WTC11 (cell line): ENCODE results near the gene MBOAT1. TPM values are rescaled to one million over a fixed set of nuclear protein-coding genes. Genes with fewer than 3 reads are reported as not detected.
"Not testable (repeated sequence)": the region's sequence is repeated elsewhere in the genome, so short reads cannot be mapped to it uniquely, and the experiment has no call there.

Experiments
- ATAC-seq: fragments of 200-7000 bp; cut with Tn5 transposase; 2 replicates; pipeline ENCODE4 v1.10.0; 2021; ENCODE audit warnings: mild to moderate bottlenecking, moderate library complexity
- CTCF ChIA-PET: fragments of 300-600 bp; sonication (Branson Sonifier 250); formaldehyde crosslinking; loops from one replicate; lab custom pipeline; 2021; ENCODE audit warnings: antibody characterized with exemption; lab: Charles Lee
- POLR2A ChIA-PET: fragments of 350-600 bp; sonication (Branson Sonifier 250); formaldehyde crosslinking; loops from one replicate; lab custom pipeline; 2021; ENCODE audit warnings: antibody characterized with exemption; lab: Charles Lee
- DNase-seq: peaks from one replicate; pipeline ENCODE4 v3.0.0; 2021; ENCODE audit warnings: low spot score
- H3K27ac Mint-ChIP-seq: 2 replicates; pipeline ENCODE4 v1.8.0; 2021; ENCODE audit warnings: mixed read lengths
- H3K27me3 Mint-ChIP-seq: 2 replicates; pipeline ENCODE4 v1.8.0; 2021; ENCODE audit warnings: low read depth, mild to moderate bottlenecking, moderate library complexity, mixed read lengths
- H3K36me3 Mint-ChIP-seq: 2 replicates; pipeline ENCODE4 v1.8.0; 2021; ENCODE audit warnings: mixed read lengths
- H3K4me1 Mint-ChIP-seq: 2 replicates; pipeline ENCODE4 v1.8.0; 2022; ENCODE audit warnings: mixed read lengths
- H3K4me3 Mint-ChIP-seq: 2 replicates; pipeline ENCODE4 v1.8.0; 2021; ENCODE audit warnings: mild to moderate bottlenecking, moderate library complexity, mixed read lengths
- H3K9me3 Mint-ChIP-seq: 2 replicates; pipeline ENCODE4 v1.8.0; 2021; ENCODE audit warnings: mixed read lengths
- ATF1 ChIP-seq: sonication (generic); formaldehyde crosslinking; IDR thresholded peaks from 2 replicates; pipeline ENCODE4 v1.8.1; 2023; ENCODE audit warnings: mild to moderate bottlenecking, moderate library complexity, missing genetic modification reagents
- ATF6 ChIP-seq: sonication (generic); formaldehyde crosslinking; IDR thresholded peaks from 2 replicates; pipeline ENCODE4 v1.8.1; 2023; ENCODE audit warnings: mild to moderate bottlenecking, missing genetic modification reagents
- E2F4 ChIP-seq: sonication (generic); formaldehyde crosslinking; IDR thresholded peaks from 2 replicates; pipeline ENCODE4 v1.8.1; 2022; ENCODE audit warnings: low read depth, mild to moderate bottlenecking, moderate library complexity, missing genetic modification reagents, borderline replicate concordance
- E2F5 ChIP-seq: sonication (generic); formaldehyde crosslinking; IDR thresholded peaks from 2 replicates; pipeline ENCODE4 v1.8.1; 2022; ENCODE audit warnings: mild to moderate bottlenecking, moderate library complexity, missing genetic modification reagents
- GABPB1 ChIP-seq: sonication (generic); formaldehyde crosslinking; IDR thresholded peaks from 2 replicates; pipeline ENCODE4 v1.8.1; 2023; ENCODE audit warnings: mild to moderate bottlenecking, missing genetic modification reagents
- IRF1 ChIP-seq: sonication (generic); formaldehyde crosslinking; IDR thresholded peaks from 2 replicates; pipeline ENCODE4 v1.8.0; 2023; ENCODE audit warnings: missing genetic modification reagents
- KAT7 ChIP-seq: sonication (generic); formaldehyde crosslinking; IDR thresholded peaks from 2 replicates; pipeline ENCODE4 v1.8.1; 2023; ENCODE audit warnings: missing genetic modification reagents, mild to moderate bottlenecking, borderline replicate concordance
- MXD4 ChIP-seq: fragments of 250-450 bp; sonication (Bioruptor Pico); IDR thresholded peaks from 2 replicates; pipeline ENCODE4 v1.8.0; 2021; ENCODE audit warnings: mild to moderate bottlenecking, moderate library complexity, borderline replicate concordance
- NFATC4 ChIP-seq: fragments of 250-450 bp; sonication (Bioruptor Pico); IDR thresholded peaks from 2 replicates; pipeline ENCODE4 v1.9.0; 2021; ENCODE audit warnings: mild to moderate bottlenecking
- NR3C1 ChIP-seq: sonication (generic); formaldehyde crosslinking; conservative IDR thresholded peaks from 2 replicates; pipeline ENCODE4 v1.8.1; 2023; ENCODE audit warnings: low read depth, mild to moderate bottlenecking, missing genetic modification reagents
- ZBTB43 ChIP-seq: sonication (generic); formaldehyde crosslinking; IDR thresholded peaks from 2 replicates; pipeline ENCODE4 v1.8.1; 2023; ENCODE audit warnings: mild to moderate bottlenecking, missing genetic modification reagents
- ZNF232 ChIP-seq: sonication (generic); formaldehyde crosslinking; IDR thresholded peaks from 2 replicates; pipeline ENCODE4 v1.8.0; 2022; ENCODE audit warnings: mild to moderate bottlenecking, missing genetic modification reagents
- ZNF416 ChIP-seq: fragments of 250-450 bp; sonication (Bioruptor Pico); IDR thresholded peaks from 2 replicates; pipeline ENCODE4 v1.9.0; 2021; ENCODE audit warnings: mild to moderate bottlenecking, inconsistent platforms
- ZNF671 ChIP-seq: fragments of 250-450 bp; sonication (Bioruptor Pico); IDR thresholded peaks from 2 replicates; pipeline ENCODE4 v1.8.0; 2021; ENCODE audit warnings: mild to moderate bottlenecking
- ZSCAN18 ChIP-seq: fragments of 250-450 bp; sonication (Bioruptor Pico); IDR thresholded peaks from 2 replicates; pipeline ENCODE4 v2.1.2; 2022; ENCODE audit warnings: mild to moderate bottlenecking, moderate library complexity
- total RNA-seq: library from RNA; stranded (reverse); gene quantifications from 3 replicates; pipeline ENCODE4 v1.2.3, GENCODE V29; 2021

MBOAT1 gene
- total RNA-seq, 1 experiment from 2014 or later: 22.9 TPM

- TF ChIP-seq KAT7 (CRISPR knock-in tag) (no peak), ATF1 (CRISPR knock-in tag) (no peak), ATF6 (CRISPR knock-in tag) (no peak), IRF1 (CRISPR knock-in tag) (no peak), ZNF416 (no peak), ZNF232 (CRISPR knock-in tag) (no peak), E2F5 (CRISPR knock-in tag) (no peak), E2F4 (CRISPR knock-in tag) (no peak), NFATC4 (CRISPR knock-in tag) (no peak), ZBTB43 (CRISPR knock-in tag) (no peak), ZSCAN18 (CRISPR knock-in tag) (no peak)
- POLR2A ChIA-PET: interaction anchor here (0.6 kb wide), 1 partner anchor 47 kb away, joined by 4 read pairs; no protein-coding TSS in a partner anchor
- H3K27me3 Mint-ChIP-seq: no peaks in the 10 kb centered on the region
- H3K4me1 Mint-ChIP-seq: no peaks in the 10 kb centered on the region
- H3K4me3 Mint-ChIP-seq: no peak overlapping the region
- no peak overlapping the region for H3K27ac Mint-ChIP-seq
- CTCF ChIA-PET: no interaction called here
- peaks cover 15% of the 10 kb centered on the region for H3K36me3 Mint-ChIP-seq
- ATAC-seq (no peak), DNase-seq (no peak)
- H3K9me3 Mint-ChIP-seq: peaks cover 21% of the 10 kb centered on the region
Measured at GRCh38 chr6:20180935-20181334, 31.3 kb downstream of the MBOAT1 start.

- ATAC-seq, POLR2A ChIA-PET, H3K4me3 Mint-ChIP-seq, DNase-seq, H3K27me3 Mint-ChIP-seq, CTCF ChIA-PET, H3K4me1 Mint-ChIP-seq, H3K27ac Mint-ChIP-seq: not testable (repeated sequence)
- peaks cover 15% of the 10 kb centered on the region for H3K36me3 Mint-ChIP-seq
- H3K9me3 Mint-ChIP-seq: peaks cover 21% of the 10 kb centered on the region
Measured at GRCh38 chr6:20179287-20180045, 32.8 kb downstream of the MBOAT1 start.

- POLR2A ChIA-PET: no interaction called here
- no peak for ATAC-seq
- Mint-ChIP-seq H3K27me3 (no peaks in the 10 kb centered on the region), H3K36me3 (peaks cover 15% of the 10 kb centered on the region), H3K27ac (no peak overlapping the region), H3K9me3 (peaks cover 21% of the 10 kb centered on the region), H3K4me1 (no peaks in the 10 kb centered on the region), H3K4me3 (no peak overlapping the region)
- DNase-seq: no peak
- TF ChIP-seq MXD4: no peak
- no peak for TF ChIP-seq GABPB1 (CRISPR knock-in tag)
- no peak for TF ChIP-seq NR3C1
- TF ChIP-seq ZNF671 (CRISPR knock-in tag): no peak
- CTCF ChIA-PET: no interaction called here
Measured at GRCh38 chr6:20178327-20178726, 33.9 kb downstream of the MBOAT1 start.
